ENCODE data around the gene MEF2A.

MEF2A gene

DNA sequence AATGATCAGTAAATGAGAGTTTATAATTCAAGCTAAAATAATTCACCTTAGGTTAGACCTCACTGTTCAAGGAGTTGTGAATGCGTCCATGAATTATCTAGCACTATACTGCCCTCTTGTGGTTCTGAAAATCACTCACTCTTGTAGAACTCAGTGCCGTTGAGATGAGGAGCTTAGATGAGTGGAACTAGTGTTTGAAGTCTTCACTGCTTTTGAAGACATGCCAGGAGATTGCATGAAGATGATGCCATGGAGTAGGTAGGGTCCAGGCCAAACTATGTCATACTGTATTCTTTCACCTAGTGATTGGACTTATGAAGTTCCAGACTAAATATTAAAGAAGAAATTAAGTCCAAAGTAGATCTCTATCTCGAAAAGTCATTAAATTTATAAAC lies 138.7 kb downstream of the MEF2A start:
- no peak for DNase-seq (ENCODE audit: low read depth)

DNA sequence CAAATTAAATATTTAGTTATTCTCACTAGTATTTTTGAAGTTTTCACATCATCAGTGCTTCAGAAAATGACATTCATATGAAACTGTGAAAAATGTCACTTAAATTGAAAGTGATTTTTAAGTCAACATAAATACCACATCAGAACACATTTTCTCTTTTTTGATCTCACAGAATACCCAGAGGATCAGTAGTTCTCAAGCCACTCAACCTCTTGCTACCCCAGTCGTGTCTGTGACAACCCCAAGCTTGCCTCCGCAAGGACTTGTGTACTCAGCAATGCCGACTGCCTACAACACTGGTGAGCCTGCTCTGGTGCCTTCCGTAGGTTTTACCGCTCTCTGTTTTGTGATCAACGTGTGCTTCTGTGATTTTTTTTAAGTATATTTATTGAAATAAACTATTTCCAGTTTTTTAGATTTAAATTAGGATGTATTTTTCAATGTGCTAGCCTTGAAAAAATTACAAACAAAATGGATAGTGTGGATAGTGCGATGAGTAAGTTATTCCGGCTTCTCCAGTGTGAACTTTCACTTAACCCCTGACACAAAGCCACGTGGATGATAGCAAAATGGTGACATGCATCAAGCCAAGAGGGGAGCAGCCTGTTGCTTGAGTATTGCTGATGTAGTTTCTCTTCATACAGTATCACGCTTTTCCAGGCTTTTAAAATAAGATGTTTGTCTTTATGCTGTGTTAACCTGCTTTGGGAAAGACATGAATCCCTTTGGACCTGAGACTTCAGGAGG lies 140.9 kb downstream of the MEF2A start:
- DNase-seq (ENCODE audit: low read depth) = no peak

DNA sequence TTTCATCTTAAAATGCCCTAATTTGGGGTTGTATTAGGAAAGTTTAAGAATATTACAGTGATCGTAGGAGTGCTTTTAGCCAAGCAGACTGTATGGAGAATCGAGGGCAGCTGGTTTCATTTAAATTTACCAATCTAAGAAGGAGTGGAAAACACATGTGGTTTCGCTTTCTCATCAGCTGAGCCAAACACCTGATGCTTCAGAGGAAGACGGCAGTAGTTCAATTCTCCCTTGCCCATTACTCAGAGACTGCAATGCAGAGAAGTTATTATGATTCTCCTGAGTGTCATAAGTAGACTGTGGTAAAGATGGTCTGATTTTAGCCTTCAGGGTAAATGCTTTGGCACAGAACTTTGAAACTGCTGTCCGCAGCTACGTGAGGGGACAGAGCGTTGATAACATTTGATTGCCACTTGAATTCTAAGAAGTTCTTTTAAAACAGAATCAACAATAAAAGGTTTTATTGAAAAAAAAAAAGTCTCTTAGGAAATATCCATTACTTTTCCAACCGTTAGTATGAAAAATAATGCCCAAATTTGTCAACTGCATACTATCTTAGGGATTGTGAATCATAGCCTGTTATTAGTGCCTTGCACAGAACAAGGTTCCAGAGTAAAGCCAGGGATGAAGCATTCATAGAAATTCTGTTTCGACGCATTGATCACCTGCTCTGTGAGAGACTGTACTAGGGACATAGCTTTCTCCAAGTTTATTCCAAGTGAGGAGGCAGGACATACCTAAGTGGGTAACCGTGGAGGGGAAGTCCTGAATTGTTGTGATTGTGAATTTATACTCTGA lies 141.9 kb downstream of the MEF2A start:
- DNase-seq (ENCODE audit: low read depth) = no peak

- DNase-seq (ENCODE audit: low read depth) = no peak
These were observed 142.8 kb downstream of the MEF2A start for GRCh38 chr15:99708563-99708962.

GRCh38 chr15:99709243-99709986 lies 143.6 kb downstream of the MEF2A start:
- no peak for DNase-seq (ENCODE audit: low read depth)

- no peak for DNase-seq (ENCODE audit: low read depth)
These were observed 145.8 kb downstream of the MEF2A start for GRCh38 chr15:99711625-99712024.

- no peak for DNase-seq (ENCODE audit: low read depth)
These were observed 146.6 kb downstream of the MEF2A start for GRCh38 chr15:99712415-99712814.

DNA sequence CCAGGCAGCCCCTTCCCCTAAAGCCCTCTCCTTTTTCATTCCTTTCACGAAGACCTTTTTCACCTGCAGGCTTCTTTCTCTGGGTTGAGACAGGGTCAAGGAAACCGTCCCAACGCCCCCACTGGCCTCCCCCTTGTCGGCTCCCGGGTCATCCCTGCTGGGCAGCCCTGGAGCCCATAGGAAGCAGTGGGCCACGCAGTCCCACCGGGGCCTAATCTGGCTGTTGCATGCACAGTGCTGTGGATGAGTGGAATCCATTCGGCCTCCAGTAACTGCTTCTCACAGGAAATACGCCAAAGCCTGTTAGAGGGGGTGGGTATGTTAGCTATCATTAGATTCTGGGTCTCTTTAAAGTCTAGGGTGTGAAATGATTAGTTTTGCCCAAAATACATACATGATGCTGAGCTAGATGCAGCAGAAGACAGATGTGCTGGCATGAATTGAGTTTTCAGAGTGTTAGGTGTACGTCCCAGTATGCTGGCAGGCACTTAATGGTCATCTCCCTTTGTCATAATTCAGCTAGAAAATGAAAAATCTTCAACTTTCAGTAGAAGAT lies 150.8 kb downstream of the MEF2A start:
- no peak for DNase-seq (ENCODE audit: low read depth)

- DNase-seq (ENCODE audit: low read depth) = no peak
These were observed 151.6 kb downstream of the MEF2A start for GRCh38 chr15:99717161-99718009.

DNA sequence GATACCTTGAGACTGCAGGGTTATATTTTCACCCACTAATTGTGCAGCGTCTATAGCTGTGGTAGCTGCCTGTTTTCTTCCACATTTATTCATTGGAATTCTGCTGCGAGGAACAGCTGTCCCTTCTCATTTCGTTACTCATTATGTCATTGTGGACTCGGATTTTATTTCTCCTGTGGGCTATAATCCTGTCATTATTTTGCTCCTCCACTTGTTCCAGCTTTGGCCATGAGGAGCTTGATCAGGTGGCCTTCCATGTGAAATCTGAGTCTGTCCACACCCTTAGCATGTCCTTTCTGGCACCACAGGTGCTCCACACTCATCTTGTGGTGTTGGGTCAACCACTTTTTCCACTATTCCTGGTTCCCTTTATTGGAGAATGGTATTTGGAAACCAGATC lies 152.6 kb downstream of the MEF2A start:
- DNase-seq (ENCODE audit: low read depth) = no peak

- DNase-seq (ENCODE audit: low read depth) = no peak
These were observed 153.3 kb downstream of the MEF2A start for GRCh38 chr15:99719096-99719541.

DNA sequence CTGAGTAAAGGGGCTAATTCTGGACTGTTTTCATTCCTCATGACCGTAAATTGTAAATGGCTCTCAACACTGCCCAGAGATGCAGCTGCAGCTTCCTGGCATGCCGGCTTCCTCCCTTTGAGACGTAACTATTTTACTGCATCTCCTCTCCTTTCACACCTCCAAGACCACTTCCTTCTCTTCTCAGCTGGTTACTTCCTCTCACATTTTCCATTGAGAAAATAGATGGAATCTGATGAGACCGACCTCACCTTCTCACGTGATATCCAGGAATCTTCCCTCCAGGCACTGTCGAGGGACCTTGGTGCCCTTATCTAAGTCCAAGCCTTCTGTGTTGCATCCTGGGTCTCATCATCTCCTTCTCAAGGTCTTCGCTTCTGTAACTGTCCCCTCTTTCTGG lies 154.7 kb downstream of the MEF2A start:
- DNase-seq (ENCODE audit: low read depth) = no peak

GRCh38 chr15:99721104-99721778 lies 155.5 kb downstream of the MEF2A start:
- no peak for DNase-seq (ENCODE audit: low read depth)

GRCh38 chr15:99721896-99722295 lies 156.1 kb downstream of the MEF2A start:
- DNase-seq (ENCODE audit: low read depth) = no peak

DNA sequence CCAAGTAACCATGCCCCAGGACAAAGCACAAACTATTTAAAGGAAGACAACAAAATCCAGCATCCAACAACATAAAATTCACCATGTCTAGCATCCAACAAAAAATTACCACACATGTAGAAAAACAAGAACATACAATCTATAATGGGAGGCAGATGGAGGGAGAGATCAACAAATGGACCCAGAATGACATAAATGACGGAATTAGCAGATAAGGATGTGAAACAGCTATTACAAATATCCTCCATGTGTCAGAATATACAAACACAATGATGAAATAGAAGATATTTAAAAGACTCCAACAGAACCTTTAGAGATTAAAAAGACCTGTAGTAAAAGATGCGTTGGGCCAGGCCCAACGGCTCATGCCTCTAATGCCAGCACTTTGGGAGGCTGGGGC lies 156.6 kb downstream of the MEF2A start:
- DNase-seq (ENCODE audit: low read depth) = no peak

DNA sequence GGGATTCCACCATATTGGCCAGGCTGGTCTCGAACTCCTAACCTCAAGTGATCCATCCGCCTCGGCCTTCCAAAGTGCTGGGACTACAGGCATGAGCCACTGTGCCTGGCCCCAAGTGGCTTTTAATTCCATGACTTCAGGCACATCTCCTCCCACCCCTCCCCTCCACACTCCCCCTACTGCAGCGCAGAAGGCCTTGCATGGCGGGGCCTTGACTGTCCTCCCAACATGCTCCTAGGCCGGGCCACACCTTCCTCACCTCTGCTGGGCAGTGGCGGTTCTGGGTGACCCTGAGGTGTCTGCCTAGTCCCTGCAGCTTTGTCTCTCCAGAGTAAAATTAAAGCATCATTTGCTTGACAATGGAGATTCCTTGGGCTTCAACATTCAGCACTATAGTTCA lies 160.5 kb downstream of the MEF2A start:
- no peak for DNase-seq (ENCODE audit: low read depth)

DNA sequence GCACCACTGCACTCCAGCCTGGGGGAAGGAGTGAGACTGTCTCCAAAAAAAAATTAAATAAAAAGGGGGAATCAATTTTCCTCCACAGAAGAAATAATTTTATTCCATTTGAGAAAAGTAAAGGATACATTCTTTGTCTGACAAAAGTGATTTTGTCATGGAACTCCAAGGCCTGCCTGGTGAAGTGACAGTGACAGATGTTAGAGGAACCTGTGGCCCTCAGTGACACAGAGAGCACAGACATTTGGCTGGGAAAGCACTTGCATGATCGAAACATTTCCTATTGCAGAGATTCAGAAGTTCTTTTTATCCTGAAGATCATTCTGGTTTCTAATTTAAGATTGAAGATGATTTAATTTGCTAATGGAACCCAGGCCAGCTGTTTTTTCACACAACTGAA lies 161.5 kb downstream of the MEF2A start:
- no peak for DNase-seq (ENCODE audit: low read depth)

- DNase-seq (ENCODE audit: low read depth) = no peak
These were observed 161.9 kb downstream of the MEF2A start for GRCh38 chr15:99727733-99728132.

GRCh38 chr15:99728916-99729315 lies 163.1 kb downstream of the MEF2A start:
- DNase-seq (ENCODE audit: low read depth) = no peak

DNA sequence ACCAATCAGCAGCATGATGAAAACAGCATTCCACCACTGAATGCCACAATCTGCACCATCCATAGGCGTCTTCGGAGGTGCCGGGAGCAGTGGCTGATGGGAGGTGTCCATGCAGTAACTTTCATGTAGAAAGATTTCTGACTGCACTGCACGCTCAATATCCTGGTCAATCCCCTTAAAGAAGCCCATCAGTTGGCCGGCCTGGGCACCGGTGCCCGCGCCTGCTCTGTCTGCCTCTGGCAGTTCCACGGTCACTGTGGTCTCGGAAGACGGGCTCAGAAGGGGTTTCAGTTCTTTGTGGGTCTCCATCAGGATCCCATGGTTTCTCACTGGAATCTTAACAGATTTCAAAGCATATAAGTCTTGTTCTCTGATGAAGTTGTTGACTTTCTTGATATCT lies 163.5 kb downstream of the MEF2A start:
- no peak for DNase-seq (ENCODE audit: low read depth)

GRCh38 chr15:99729920-99730319 lies 164.1 kb downstream of the MEF2A start:
- DNase-seq (ENCODE audit: low read depth) = no peak

Data from activated T-cell treated with anti-CD3 and anti-CD28 coated beads for 48 hours (primary cell).